ENCODE measurements around the gene AVP.

Gene AVP

GRCh38 chr20:3045816-3046676 is 38.5 kb downstream of the AVP start, which contains the start of gene MRPS26:
Gene MRPS26 (plus strand): TSS chr20:3046052. CDS start chr20:3046069, 17 bp downstream.
- H2AFZ ChIP-seq (ENCODE audit: low read depth): peak within 1 kb of the TSS; percentile 71; the same call in 1 of the 2 replicates

DNA sequence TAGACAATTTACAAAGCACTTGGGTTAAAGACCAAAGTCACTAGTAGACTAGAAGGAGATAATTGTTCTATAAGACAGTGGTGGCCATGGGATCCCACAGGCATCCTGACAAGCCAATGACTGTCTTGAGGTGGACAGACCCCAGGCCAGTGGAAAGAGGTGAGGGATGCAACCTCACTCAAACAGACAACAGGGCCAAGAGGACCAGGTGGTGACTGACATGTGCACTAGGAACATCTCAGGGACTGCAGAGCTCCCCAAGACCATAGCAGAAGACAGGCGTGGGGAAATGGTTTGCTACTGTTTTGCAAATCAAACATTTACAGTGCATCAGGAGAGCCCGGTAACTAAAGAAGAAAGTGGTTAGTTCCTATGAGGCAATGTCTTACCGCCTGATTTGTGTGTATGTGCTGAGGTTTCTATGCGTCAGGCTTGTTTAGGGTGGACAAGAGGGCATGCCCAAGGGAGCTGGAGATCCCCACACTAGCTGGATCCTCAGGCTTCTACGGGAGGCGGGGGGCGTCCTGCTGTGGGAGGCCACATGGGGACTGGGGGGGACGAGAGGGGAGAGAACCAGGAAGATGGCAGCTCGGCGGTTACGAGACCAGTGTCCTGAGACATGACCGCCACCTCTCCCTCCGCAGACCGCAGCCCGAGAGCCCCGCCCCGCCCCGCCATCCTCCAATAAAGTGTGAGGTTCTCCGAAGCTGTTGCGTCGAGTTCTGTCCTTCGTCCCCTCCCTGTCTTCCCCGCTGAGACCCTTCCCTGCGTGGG is 39.3 kb downstream of the AVP start:
- Histone ChIP-seq H3K4me2 (peak overlapping the region; percentile 48; the same call in 1 of the 2 replicates), H4K20me1 (ENCODE audit: insufficient read depth) (no peaks in the 10 kb centered on the region), H3K9ac (peak overlapping the region; percentile 60), H3K4me1 (ENCODE audit: low read depth, poor library complexity, severe bottlenecking) (peaks cover 4% of the 10 kb centered on the region), H3K36me3 (ENCODE audit: insufficient read depth) (no peaks in the 10 kb centered on the region), H2AFZ (ENCODE audit: low read depth) (peak overlapping the region; percentile 71; the same call in 1 of the 2 replicates), H3K27me3 (ENCODE audit: insufficient read depth, low read depth) (no peaks in the 10 kb centered on the region), H3K27ac (no peak overlapping the region), H3K4me3 (IDR thresholded peaks at IDR 0.05; ENCODE audit: insufficient read depth, low read depth, low read length) (no peak overlapping the region), H3K79me2 (ENCODE audit: insufficient read depth, low read depth) (no peaks in the 10 kb centered on the region)
- no peak for TF ChIP-seq CTCF (conservative IDR thresholded peaks at IDR 0.05; ENCODE audit: low read depth, low read length)

More at GRCh38 chr20:3045816-3046676, 38.5 kb downstream of the AVP start, which contains the start of gene MRPS26:
- H3K4me1 ChIP-seq (ENCODE audit: low read depth, poor library complexity, severe bottlenecking): peaks cover 12% of the 10 kb centered on the region
- TF ChIP-seq CTCF (conservative IDR thresholded peaks at IDR 0.05; ENCODE audit: low read depth, low read length): no peak
- no peak within 1 kb of the TSS for H3K27ac ChIP-seq
- H3K79me2 ChIP-seq (ENCODE audit: insufficient read depth, low read depth): no peaks in the 10 kb centered on the region
- H3K27me3 ChIP-seq (ENCODE audit: insufficient read depth, low read depth): no peaks in the 10 kb centered on the region
- no peaks in the 10 kb centered on the region for H4K20me1 ChIP-seq (ENCODE audit: insufficient read depth)
- H3K9ac ChIP-seq: peak within 1 kb of the TSS; percentile 60
- H3K4me3 ChIP-seq (IDR thresholded peaks at IDR 0.05; ENCODE audit: insufficient read depth, low read depth, low read length): no peak within 1 kb of the TSS
- H3K36me3 ChIP-seq (ENCODE audit: insufficient read depth): no peaks in the 10 kb centered on the region
- H3K4me2 ChIP-seq: peak within 1 kb of the TSS; percentile 76

- no peak overlapping the region for H3K9ac ChIP-seq
- H3K4me1 ChIP-seq (ENCODE audit: low read depth, poor library complexity, severe bottlenecking): peaks cover 4% of the 10 kb centered on the region
- H3K4me3 ChIP-seq (IDR thresholded peaks at IDR 0.05; ENCODE audit: insufficient read depth, low read depth, low read length): no peak overlapping the region
- no peak for TF ChIP-seq CTCF (conservative IDR thresholded peaks at IDR 0.05; ENCODE audit: low read depth, low read length)
- H2AFZ ChIP-seq (ENCODE audit: low read depth): no peak overlapping the region
- no peaks in the 10 kb centered on the region for H3K36me3 ChIP-seq (ENCODE audit: insufficient read depth)
- H3K4me2 ChIP-seq: no peak overlapping the region
- H3K79me2 ChIP-seq (ENCODE audit: insufficient read depth, low read depth): no peaks in the 10 kb centered on the region
- H3K27ac ChIP-seq: no peak overlapping the region
- no peaks in the 10 kb centered on the region for H3K27me3 ChIP-seq (ENCODE audit: insufficient read depth, low read depth)
- no peaks in the 10 kb centered on the region for H4K20me1 ChIP-seq (ENCODE audit: insufficient read depth)
Measured at GRCh38 chr20:3044336-3044965, 40.1 kb downstream of the AVP start.

- Histone ChIP-seq H3K4me2 (no peak within 1 kb of the TSS), H3K27ac (no peak within 1 kb of the TSS), H3K79me2 (ENCODE audit: insufficient read depth, low read depth) (no peaks in the 10 kb centered on the region), H3K9ac (no peak within 1 kb of the TSS), H3K4me1 (ENCODE audit: low read depth, poor library complexity, severe bottlenecking) (peaks cover 4% of the 10 kb centered on the region), H4K20me1 (ENCODE audit: insufficient read depth) (no peaks in the 10 kb centered on the region), H3K4me3 (IDR thresholded peaks at IDR 0.05; ENCODE audit: insufficient read depth, low read depth, low read length) (no peak within 1 kb of the TSS), H3K27me3 (ENCODE audit: insufficient read depth, low read depth) (no peaks in the 10 kb centered on the region), H3K36me3 (ENCODE audit: insufficient read depth) (no peaks in the 10 kb centered on the region), H2AFZ (ENCODE audit: low read depth) (no peak within 1 kb of the TSS)
- no peak for TF ChIP-seq CTCF (conservative IDR thresholded peaks at IDR 0.05; ENCODE audit: low read depth, low read length)
Measured at GRCh38 chr20:3043322-3043721, 41.2 kb downstream of the AVP start, which contains the start of gene GNRH2. Gene GNRH2 (plus strand): TSS chr20:3043622. CDS start chr20:3044415, 793 bp downstream.
